ENCODE results near the gene PRAMEF1.
"Not testable (repeated sequence)": the region's sequence is repeated elsewhere in the genome, so short reads cannot be mapped to it uniquely, and the experiment has no call there.

The PRAMEF1 gene

GRCh38 chr1:12776801-12777557 lies 14.2 kb upstream of the PRAMEF1 start:
- no peak for DNase-seq (ENCODE audit: low read depth, low spot score)

GRCh38 chr1:12778061-12778460 lies 13.1 kb upstream of the PRAMEF1 start:
- no peak for DNase-seq (ENCODE audit: low read depth, low spot score)

GRCh38 chr1:12778907-12779306 lies 12.3 kb upstream of the PRAMEF1 start:
- no peak for DNase-seq (ENCODE audit: low read depth, low spot score)

GRCh38 chr1:12781488-12781887 lies 9.7 kb upstream of the PRAMEF1 start:
- DNase-seq (ENCODE audit: low read depth, low spot score), result not testable (repeated sequence)

- not testable (repeated sequence) for DNase-seq (ENCODE audit: low read depth, low spot score)
Observed at GRCh38 chr1:12783783-12784182, 7.4 kb upstream of the PRAMEF1 start.

GRCh38 chr1:12784729-12785128 lies 6.5 kb upstream of the PRAMEF1 start:
- not testable (repeated sequence) for DNase-seq (ENCODE audit: low read depth, low spot score)

- no peak for DNase-seq (ENCODE audit: low read depth, low spot score)
Observed at GRCh38 chr1:12798911-12799310, 7.7 kb downstream of the PRAMEF1 start.

- no peak for DNase-seq (ENCODE audit: low read depth, low spot score)
Observed at GRCh38 chr1:12799730-12800129, 8.5 kb downstream of the PRAMEF1 start.

- DNase-seq (ENCODE audit: low read depth, low spot score), result no peak
Observed at GRCh38 chr1:12809933-12810332, 18.7 kb downstream of the PRAMEF1 start.

- no peak for DNase-seq (ENCODE audit: low read depth, low spot score)
Observed at GRCh38 chr1:12810691-12811408, 19.7 kb downstream of the PRAMEF1 start.

- DNase-seq (ENCODE audit: low read depth, low spot score), result no peak
Observed at GRCh38 chr1:12811409-12811784, 20.2 kb downstream of the PRAMEF1 start.

GRCh38 chr1:12819061-12819460 lies 27.9 kb downstream of the PRAMEF1 start:
- DNase-seq (ENCODE audit: low read depth, low spot score), result not testable (repeated sequence)

- not testable (repeated sequence) for DNase-seq (ENCODE audit: low read depth, low spot score)
Observed at GRCh38 chr1:12831310-12831709, 40.1 kb downstream of the PRAMEF1 start, which contains the start of gene PRAMEF11. Gene PRAMEF11, minus strand, starts transcription at chr1:12831410. Its CDS starts 2,621 bp downstream, at chr1:12828789.

- not testable (repeated sequence) for DNase-seq (ENCODE audit: low read depth, low spot score)
Observed at GRCh38 chr1:12833251-12833650, 42.1 kb downstream of the PRAMEF1 start.
